Esophagus muscularis mucosa (tissue), 4 donors: ENCODE data around the gene KLHL30. TPM values are rescaled to one million over a fixed set of nuclear protein-coding genes. Genes with fewer than 3 reads are reported as not detected.
"Not testable (repeated sequence)": the region's sequence is repeated elsewhere in the genome, so short reads cannot be mapped to it uniquely, and the experiment has no call there.

Experiments used
- DNase-seq: peaks from one replicate; pipeline ENCODE4 v3.0.0-alpha.2; 2017; ENCODE audit errors: extremely low spot score
- H3K27ac ChIP-seq, 4 donors: fragments of 200-600 bp; sonication (generic); replicated peaks in 1 of 4; 1 replicate in 3 of 4; 2 replicates in 1 of 4; pipeline ENCODE4 v1.5.1; 2016 to 2019; ENCODE audit warnings: mild to moderate bottlenecking in 1 of 4
- H3K27me3 ChIP-seq, 4 donors: fragments of 200-600 bp; sonication (generic); one replicate each; pipeline versions ENCODE4 v1.5.1 to v1.6.0; 2016 to 2019
- H3K36me3 ChIP-seq, 4 donors: fragments of 200-600 bp; sonication (generic); one replicate each; pipeline ENCODE4 v1.5.1; 2016 to 2019
- H3K4me1 ChIP-seq, 4 donors: fragments of 200-600 bp; sonication (generic); one replicate each; pipeline ENCODE4 v1.5.1; 2016 to 2019
- H3K4me3 ChIP-seq, 4 donors: fragments of 200-600 bp; sonication (generic); 1 replicate in 2 of 4; 2 replicates in 2 of 4; pipeline ENCODE4 v1.5.1; 2016 to 2019; ENCODE audit warnings: mild to moderate bottlenecking in 4 of 4, moderate library complexity in 1 of 4
- H3K9me3 ChIP-seq, 4 donors: fragments of 200-600 bp; sonication (generic); 1 replicate in 3 of 4; 2 replicates in 1 of 4; pipeline ENCODE4 v1.5.1; 2016 to 2019
- EP300 ChIP-seq: sonication (generic); formaldehyde crosslinking; IDR thresholded peaks from one replicate; pipeline ENCODE4 v1.6.1; 2017; ENCODE audit warnings: antibody characterized with exemption
- POLR2A ChIP-seq: fragments of 450-650 bp; IDR thresholded peaks from one replicate; pipeline ENCODE4 v1.6.1; 2017; ENCODE audit warnings: antibody characterized with exemption, moderate library complexity, mild to moderate bottlenecking, low read depth
- POLR2AphosphoS5 ChIP-seq, 2 donors: sonication (generic); formaldehyde crosslinking; IDR thresholded peaks; one replicate each; pipeline ENCODE4 v1.6.1; 2017; ENCODE audit warnings: antibody characterized with exemption in 2 of 2
- WGBS: methylation state at CpG from one replicate; pipeline ENCODE4 v1.1.5; 2018; 5-methylcytosine and 5-hydroxymethylcytosine counted together
- intact Hi-C: fragments of 100-400 bp; cut with DNase I; formaldehyde crosslinking; loops from one replicate; pipeline ENCODE4 v1.15.1; 2023
- total RNA-seq, 4 donors: library from RNA; depleted of rRNA; stranded (reverse); fragments of >200 nt; gene quantifications; one replicate each; pipeline versions ENCODE4 v1.1.0 to v1.2.1, GENCODE V29; 2016
- TF ChIP-seq, protein P1 (sequence below), 3 experiments: fragments of 200-600 bp in 2 of 3; fragments of 450-650 bp in 1 of 3; sonication (generic) in 2 of 3; IDR thresholded peaks; one replicate each; pipeline ENCODE4 v1.5.1; 2017 to 2019; ENCODE audit warnings: antibody characterized with exemption in 3 of 3, mild to moderate bottlenecking in 2 of 3, moderate library complexity in 1 of 3

KLHL30 gene
- total RNA-seq, 4 donors from 2014 or later, result 1.2 to 8.0 (median 4.4) TPM

- H3K27ac ChIP-seq, result no peak overlapping the region
- H3K36me3 ChIP-seq, result no peaks in the 10 kb centered on the region
- no peak overlapping the region for H3K4me3 ChIP-seq
- intact Hi-C loops, result no loop called here
- WGBS, result 90% methylated on average over 13 of the region's 13 CpGs
- peaks cover 0 to 13% (median 8%) of the 10 kb centered on the region in 4 donors for H3K9me3 ChIP-seq
- no peak for DNase-seq
- peaks cover 0 to 8% (median 5%) of the 10 kb centered on the region in 4 donors for H3K4me1 ChIP-seq
- H3K27me3 ChIP-seq, result peaks cover 0 to 19% (median 3%) of the 10 kb centered on the region in 4 donors
- no peak for TF ChIP-seq EP300
- no peak for TF ChIP-seq POLR2AphosphoS5 (IDR thresholded peaks at IDR 0.05)
- no peak for TF ChIP-seq POLR2A
- TF ChIP-seq, protein P1, sequence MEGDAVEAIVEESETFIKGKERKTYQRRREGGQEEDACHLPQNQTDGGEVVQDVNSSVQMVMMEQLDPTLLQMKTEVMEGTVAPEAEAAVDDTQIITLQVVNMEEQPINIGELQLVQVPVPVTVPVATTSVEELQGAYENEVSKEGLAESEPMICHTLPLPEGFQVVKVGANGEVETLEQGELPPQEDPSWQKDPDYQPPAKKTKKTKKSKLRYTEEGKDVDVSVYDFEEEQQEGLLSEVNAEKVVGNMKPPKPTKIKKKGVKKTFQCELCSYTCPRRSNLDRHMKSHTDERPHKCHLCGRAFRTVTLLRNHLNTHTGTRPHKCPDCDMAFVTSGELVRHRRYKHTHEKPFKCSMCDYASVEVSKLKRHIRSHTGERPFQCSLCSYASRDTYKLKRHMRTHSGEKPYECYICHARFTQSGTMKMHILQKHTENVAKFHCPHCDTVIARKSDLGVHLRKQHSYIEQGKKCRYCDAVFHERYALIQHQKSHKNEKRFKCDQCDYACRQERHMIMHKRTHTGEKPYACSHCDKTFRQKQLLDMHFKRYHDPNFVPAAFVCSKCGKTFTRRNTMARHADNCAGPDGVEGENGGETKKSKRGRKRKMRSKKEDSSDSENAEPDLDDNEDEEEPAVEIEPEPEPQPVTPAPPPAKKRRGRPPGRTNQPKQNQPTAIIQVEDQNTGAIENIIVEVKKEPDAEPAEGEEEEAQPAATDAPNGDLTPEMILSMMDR (IDR thresholded peaks at IDR 0.05), result no peak
Measured at GRCh38 chr2:238113611-238114010, 24.9 kb upstream of the KLHL30 start.

DNA sequence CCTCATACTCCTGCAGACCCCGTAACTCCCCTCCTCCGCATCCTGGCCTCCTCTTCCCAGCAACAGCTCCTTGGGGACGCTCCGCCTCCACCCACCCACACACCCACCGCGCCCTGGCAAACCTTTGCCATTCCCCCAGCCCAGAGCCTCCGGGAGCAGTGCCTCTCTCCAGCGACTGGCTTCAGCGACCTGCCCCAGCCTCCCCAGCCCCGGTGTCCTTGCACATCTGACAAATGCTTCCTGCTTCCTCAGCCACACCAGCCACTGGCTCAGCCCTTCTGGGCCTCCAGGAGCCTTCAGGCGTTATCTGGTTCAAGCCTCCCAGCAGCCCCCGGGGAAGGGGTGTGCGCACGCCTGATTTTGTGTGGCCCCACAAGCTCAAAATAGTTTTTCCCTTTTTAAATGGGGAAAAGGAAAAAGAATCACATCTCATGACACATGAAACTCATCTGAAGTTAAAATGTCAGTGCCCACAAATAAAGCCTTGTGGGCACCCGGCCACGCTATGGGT is 24.1 kb upstream of the KLHL30 start:
- Histone ChIP-seq H3K4me1 (peaks cover 0 to under 1% (median 0%) of the 10 kb centered on the region in 4 donors), H3K36me3 (no peaks in the 10 kb centered on the region), H3K27ac (no peak overlapping the region), H3K27me3 (peaks cover 0 to 19% (median 3%) of the 10 kb centered on the region in 4 donors), H3K4me3 (no peak overlapping the region), H3K9me3 (peaks cover 0 to 13% (median 8%) of the 10 kb centered on the region in 4 donors)
- intact Hi-C loops, result no loop called here
- 91% methylated on average over 16 of the region's 16 CpGs for WGBS
- DNase-seq, result no peak
- TF ChIP-seq POLR2AphosphoS5 (IDR thresholded peaks at IDR 0.05) (no peak), EP300 (no peak), POLR2A (no peak)
- TF ChIP-seq, protein P1 (IDR thresholded peaks at IDR 0.05), result no peak

DNA sequence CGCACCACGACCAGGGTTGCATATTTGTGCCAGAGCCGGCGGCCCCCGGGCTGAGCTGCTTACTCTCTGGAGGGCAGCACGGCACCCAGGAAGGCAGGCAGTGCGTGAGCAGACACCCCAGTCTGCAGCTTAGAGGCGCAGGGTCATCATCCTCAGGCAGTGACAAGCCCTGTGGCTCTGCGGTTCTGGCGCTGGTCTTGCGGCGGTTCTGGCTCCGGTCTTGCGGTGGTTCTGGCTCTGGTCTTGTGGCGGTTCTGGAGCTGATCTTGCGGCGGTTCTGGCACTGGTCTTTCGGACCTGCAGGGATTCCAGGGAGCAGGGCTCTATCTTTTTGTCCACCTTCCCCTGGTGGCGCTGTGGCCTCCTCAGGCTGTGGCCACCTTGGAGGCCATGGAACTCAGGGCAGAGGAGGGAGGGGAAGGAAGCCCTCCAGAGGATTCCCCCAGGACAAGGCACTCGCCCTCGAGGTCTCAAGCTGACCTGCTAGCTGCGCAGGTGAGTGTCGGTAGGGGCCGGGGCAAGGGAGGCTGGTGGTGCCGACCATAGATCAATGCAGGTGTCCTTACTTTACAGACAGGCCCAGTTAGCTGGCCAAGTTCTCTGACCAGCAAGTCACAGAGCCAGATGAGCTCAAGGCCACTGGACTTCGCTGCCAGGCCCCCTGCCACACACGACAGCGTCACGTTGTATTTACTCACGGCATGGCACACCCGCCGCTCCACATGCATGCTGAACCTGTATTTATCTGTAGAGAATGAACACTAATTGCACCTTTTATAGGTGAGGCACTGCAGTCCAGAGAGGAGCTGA is 23.4 kb upstream of the KLHL30 start:
- peaks cover 0 to 2% (median under 1%) of the 10 kb centered on the region in 4 donors for H3K4me1 ChIP-seq
- TF ChIP-seq, protein P1 (IDR thresholded peaks at IDR 0.05), result no peak
- TF ChIP-seq POLR2AphosphoS5 (IDR thresholded peaks at IDR 0.05), result no peak
- no peak for TF ChIP-seq POLR2A
- TF ChIP-seq EP300, result no peak
- intact Hi-C loops, result no loop called here
- H3K27ac ChIP-seq, result no peak overlapping the region
- WGBS, result 94% methylated on average over 29 of the region's 32 CpGs
- H3K9me3 ChIP-seq, result peaks cover 0 to 13% (median 8%) of the 10 kb centered on the region in 4 donors
- no peak for DNase-seq
- peaks cover 0 to 19% (median 3%) of the 10 kb centered on the region in 4 donors for H3K27me3 ChIP-seq
- H3K36me3 ChIP-seq, result no peaks in the 10 kb centered on the region
- no peak overlapping the region for H3K4me3 ChIP-seq

DNA sequence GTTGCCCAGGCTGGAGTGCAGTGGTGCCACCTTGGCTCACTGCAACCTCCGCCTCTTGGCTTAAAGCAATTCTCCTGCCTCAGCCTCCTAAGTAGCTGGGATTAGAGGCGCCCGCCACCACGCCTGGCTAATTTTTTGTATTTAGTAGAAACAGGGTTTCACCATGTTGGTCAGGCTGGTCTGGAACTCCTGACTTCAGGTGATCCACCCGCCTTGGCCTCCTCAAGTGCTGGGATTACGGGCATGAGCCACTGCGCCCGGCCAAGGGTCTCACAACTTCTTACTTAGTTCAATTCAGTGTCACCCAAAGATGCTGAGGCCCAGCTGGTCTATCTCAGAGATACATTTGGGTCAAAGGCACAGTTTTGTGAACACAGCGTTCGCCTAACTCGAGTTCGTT is 22.8 kb upstream of the KLHL30 start:
- DNase-seq, intact Hi-C loops, H3K27ac ChIP-seq, H3K4me3 ChIP-seq, H3K36me3 ChIP-seq, H3K4me1 ChIP-seq: not testable (repeated sequence)
- Histone ChIP-seq H3K27me3 (peaks cover 0 to 19% (median 3%) of the 10 kb centered on the region in 4 donors), H3K9me3 (peaks cover 0 to 13% (median 8%) of the 10 kb centered on the region in 4 donors)
- WGBS, result 94% methylated on average over 11 of the region's 12 CpGs
